Measurements from ENCODE around the gene KCNH4. TPM values are rescaled to one million over a fixed set of nuclear protein-coding genes. Genes with fewer than 3 reads are reported as not detected.

Gene KCNH4
- total RNA-seq, 2 experiments from 2014 or later = 0.05 to 0.08 TPM

DNA sequence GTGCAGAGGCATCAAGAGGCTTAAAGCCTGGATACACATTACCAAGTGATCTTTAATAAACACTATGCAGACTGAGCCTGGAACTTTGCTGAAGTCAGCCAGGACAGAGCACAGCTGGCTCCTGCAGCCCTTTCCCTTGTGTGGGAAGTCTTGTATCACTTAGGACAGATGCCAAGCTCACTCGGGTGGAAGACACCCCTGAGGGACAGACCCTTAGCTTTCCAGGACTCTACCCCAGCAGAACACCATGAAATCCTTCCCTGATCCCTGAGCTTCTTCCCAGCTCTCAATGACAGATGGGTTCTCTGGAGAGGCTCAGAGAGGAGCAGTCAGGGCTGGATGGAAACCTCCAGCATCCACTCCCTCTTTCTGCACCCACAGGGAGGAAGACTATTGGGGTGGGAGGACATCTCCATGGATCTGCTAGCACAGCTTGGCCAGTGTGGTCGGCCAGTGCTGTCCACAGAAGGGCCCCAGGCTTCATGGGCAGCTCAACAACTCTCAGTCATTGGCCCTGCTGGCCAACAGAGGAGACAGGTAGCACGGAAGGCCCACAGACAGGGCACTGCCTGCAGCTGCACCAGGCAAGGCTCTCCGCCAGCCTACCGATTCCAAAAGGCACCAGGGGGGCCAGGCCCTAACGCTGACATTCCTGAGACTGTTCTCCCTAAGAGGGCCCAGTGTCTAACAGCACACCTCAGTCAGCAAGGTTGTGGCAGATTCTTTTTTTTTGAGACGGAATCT, 42.0 kb downstream of the KCNH4 start:
- no peak for DNase-seq
- H3K4me1 Mint-ChIP-seq = peaks cover 28% of the 10 kb centered on the region
- ChIA-PET CTCF (no interaction called here), POLR2A (interaction anchor here (0.8 to 1.6 kb wide), 3 partner anchors 9 to 31 kb away, joined by 3 to 5 read pairs (median 4); no protein-coding TSS in a partner anchor)
- no peak overlapping the region for H3K4me3 Mint-ChIP-seq
- H3K9me3 Mint-ChIP-seq = no peaks in the 10 kb centered on the region
- no peak overlapping the region for H3K27ac Mint-ChIP-seq
- peaks cover 35% of the 10 kb centered on the region for H3K36me3 Mint-ChIP-seq (ENCODE audit: low read depth)
- no peaks in the 10 kb centered on the region for H3K27me3 Mint-ChIP-seq

DNA sequence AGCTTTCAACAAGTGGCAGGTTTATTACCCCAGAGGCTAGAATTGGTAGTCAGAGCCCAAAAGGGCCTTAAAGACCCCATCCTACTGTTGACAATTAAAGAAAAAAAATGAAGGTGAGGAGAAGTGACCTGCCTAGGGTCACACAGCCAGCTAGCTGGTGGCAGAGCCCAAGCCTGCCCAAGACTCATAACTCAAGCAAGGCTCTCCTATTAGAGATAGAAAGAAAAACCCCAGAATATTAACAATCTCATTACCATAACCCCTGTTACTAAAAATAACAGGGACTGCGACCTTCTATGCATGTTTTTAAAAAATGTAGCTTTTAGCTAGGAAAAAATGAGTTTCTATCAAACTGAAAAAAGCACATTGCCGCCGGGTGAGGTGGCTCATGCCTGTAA, 44.3 kb downstream of the KCNH4 start:
- Mint-ChIP-seq H3K36me3 (ENCODE audit: low read depth) (peaks cover 33% of the 10 kb centered on the region), H3K27me3 (no peaks in the 10 kb centered on the region), H3K27ac (no peak overlapping the region), H3K9me3 (no peaks in the 10 kb centered on the region), H3K4me1 (peaks cover 46% of the 10 kb centered on the region), H3K4me3 (no peak overlapping the region)
- CTCF ChIA-PET = interaction anchor here (1.0 to 1.1 kb wide), 2 partner anchors 45 to 48 kb away, joined by 3 read pairs; no protein-coding TSS in a partner anchor
- POLR2A ChIA-PET = interaction anchor here (1.2 to 4.4 kb wide), 4 partner anchors 14 to 24 kb away, joined by 3 to 15 read pairs (median 8); partner anchors contain the start of gene DHX58
- DNase-seq = no peak

DNA sequence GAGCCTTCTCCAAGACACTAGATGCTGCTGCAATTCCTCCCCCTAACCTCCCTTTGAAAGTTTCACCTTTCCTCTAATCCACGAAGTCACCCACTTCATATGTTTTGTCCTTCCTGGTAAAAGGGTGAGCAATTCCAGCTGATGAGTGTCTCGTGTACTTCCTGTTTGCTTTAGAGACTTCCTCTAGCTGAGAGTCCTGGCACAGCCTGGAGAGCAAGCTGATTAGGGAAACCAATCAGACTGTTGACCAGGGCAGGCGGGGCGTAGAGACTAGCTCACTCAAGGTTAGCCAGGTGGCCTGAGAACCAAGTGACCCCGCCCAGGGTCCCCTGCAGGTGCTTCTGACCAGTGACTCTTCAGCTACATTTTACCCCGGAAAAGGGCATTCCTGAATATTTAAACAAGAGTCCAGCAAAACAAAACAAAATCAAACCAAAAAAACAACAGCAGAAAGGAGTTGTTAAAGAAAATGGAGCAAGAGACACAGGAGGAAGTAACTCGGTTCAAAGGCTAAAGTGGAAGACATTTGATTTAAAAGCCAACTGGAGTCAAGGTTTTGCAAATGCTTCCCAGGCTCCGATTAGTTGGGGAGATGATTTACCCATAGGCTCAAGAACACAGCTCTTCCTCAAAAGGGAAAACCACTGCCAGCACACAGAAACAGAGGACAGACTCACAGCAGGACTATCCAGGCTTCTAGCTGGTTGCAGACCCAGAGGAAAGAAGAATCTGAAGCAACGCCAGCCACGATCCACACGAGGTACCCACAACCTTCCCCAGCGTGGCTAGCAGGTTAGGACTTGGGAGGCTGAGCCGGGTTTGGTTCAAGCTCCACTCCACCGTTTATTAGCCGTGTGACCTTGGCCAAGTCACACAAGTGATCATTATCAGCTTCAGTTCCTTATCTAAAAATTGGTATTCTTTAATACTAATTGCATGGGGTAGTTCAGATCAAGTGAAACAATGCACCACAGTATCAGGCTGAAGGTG, 45.0 kb downstream of the KCNH4 start:
- peak overlapping the region; percentile 31 for H3K27ac Mint-ChIP-seq
- peaks cover 52% of the 10 kb centered on the region for H3K4me1 Mint-ChIP-seq
- ChIA-PET CTCF (interaction anchor here (0.7 to 1.0 kb wide), 2 partner anchors 18 to 48 kb away, joined by 3 read pairs; no protein-coding TSS in a partner anchor), POLR2A (interaction anchor here (1.0 to 4.4 kb wide), 6 partner anchors 8 to 23 kb away, joined by 3 to 15 read pairs (median 5); partner anchors contain the start of gene DHX58)
- no peak overlapping the region for H3K4me3 Mint-ChIP-seq
- no peaks in the 10 kb centered on the region for H3K9me3 Mint-ChIP-seq
- H3K36me3 Mint-ChIP-seq (ENCODE audit: low read depth) = peaks cover 32% of the 10 kb centered on the region
- no peak for DNase-seq
- no peaks in the 10 kb centered on the region for H3K27me3 Mint-ChIP-seq

DNA sequence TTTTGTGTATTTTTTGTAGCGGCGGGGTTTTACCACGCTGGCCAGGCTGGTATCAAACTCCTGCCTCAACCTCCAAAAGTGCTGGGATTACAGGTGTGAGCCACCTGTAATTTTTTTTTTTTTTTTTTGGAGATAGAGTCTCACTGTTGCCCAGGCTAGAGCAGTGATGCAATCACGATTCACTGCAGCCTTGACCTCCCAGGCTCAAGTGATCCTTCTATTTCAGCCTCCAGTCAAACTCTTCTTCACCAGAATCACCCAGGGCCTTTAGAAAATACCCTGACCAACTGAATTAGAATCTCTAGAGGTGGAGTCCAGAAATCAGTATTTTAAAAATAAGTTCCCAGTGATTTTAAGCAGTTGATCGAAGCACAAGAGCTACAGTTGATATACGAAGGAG, 45.8 kb downstream of the KCNH4 start:
- no peaks in the 10 kb centered on the region for H3K9me3 Mint-ChIP-seq
- ChIA-PET CTCF (no interaction called here), POLR2A (interaction anchor here (1.0 to 4.4 kb wide), 5 partner anchors 9 to 22 kb away, joined by 3 to 15 read pairs (median 7); partner anchors contain the start of gene DHX58)
- H3K36me3 Mint-ChIP-seq (ENCODE audit: low read depth) = peaks cover 37% of the 10 kb centered on the region
- no peak overlapping the region for H3K4me3 Mint-ChIP-seq
- peaks cover 55% of the 10 kb centered on the region for H3K4me1 Mint-ChIP-seq
- DNase-seq = no peak
- no peak overlapping the region for H3K27ac Mint-ChIP-seq
- H3K27me3 Mint-ChIP-seq = no peaks in the 10 kb centered on the region

DNA sequence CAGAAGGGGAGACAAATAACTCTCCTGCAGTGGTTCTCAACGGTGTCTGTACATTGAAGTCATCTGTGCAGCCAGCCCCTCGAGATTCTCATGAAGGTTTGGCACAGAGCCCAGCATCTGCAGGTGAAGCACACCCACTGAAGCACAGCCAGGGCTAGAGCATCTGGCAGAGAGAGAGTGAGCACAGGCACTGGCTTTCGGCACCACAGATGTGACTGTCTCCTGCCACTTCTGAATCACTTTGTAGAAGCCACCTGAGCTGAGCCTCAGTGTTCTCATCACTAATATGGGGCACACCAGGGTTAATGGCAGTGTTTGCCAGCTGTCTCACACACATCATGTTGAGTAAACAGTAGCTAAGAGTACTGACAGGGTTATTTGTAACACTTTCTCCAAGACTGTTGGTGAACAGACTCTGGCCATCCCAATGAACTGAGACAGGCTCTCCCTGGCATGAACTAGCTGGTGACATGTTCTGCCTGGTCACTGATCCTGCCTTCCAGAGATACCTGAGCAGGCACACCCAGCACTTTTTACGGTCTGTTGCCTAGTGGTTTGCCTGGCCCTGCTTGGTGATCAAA, 47.4 kb downstream of the KCNH4 start:
- POLR2A ChIA-PET = interaction anchor here (1.0 to 4.4 kb wide), 8 partner anchors 13 to 269 kb away, joined by 3 to 15 read pairs (median 4); partner anchors contain the start of genes DHX58, DNAJC7, KAT2A and KLHL11
- no peak overlapping the region for H3K4me3 Mint-ChIP-seq
- no peak for DNase-seq
- no peaks in the 10 kb centered on the region for H3K27me3 Mint-ChIP-seq
- peak overlapping the region; percentile 69 for H3K27ac Mint-ChIP-seq
- H3K36me3 Mint-ChIP-seq (ENCODE audit: low read depth) = peaks cover 51% of the 10 kb centered on the region
- peaks cover 58% of the 10 kb centered on the region for H3K4me1 Mint-ChIP-seq
- H3K9me3 Mint-ChIP-seq = no peaks in the 10 kb centered on the region
- CTCF ChIA-PET = interaction anchor here (0.9 to 1.7 kb wide), 3 partner anchors 13 to 113 kb away, joined by 3 to 5 read pairs (median 4); partner anchors contain the start of gene NKIRAS2

DNA sequence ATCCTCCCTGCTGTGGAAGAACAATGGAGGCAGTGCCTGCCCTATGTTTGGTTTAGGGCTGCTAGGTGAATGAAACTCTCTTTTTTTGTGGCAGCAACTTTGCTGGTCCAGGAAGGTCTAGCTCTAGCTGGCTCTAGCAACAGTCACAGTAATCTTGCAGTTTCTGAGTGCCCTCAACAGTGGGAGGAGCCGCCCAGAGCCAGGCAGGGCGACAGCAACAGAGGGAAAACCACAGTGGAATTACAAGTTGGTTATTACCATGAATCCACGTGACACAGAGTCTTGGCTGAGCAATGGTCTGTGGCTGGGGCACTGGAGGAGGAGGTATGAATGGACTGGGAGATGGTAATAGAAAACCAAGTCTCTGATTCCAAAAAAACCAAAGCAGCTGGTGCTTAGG, 48.0 kb downstream of the KCNH4 start:
- no peak overlapping the region for H3K4me3 Mint-ChIP-seq
- no peaks in the 10 kb centered on the region for H3K27me3 Mint-ChIP-seq
- CTCF ChIA-PET = interaction anchor here (0.9 to 1.7 kb wide), 3 partner anchors 13 to 113 kb away, joined by 3 to 5 read pairs (median 4); partner anchors contain the start of gene NKIRAS2
- H3K9me3 Mint-ChIP-seq = no peaks in the 10 kb centered on the region
- peaks cover 57% of the 10 kb centered on the region for H3K36me3 Mint-ChIP-seq (ENCODE audit: low read depth)
- peak overlapping the region; percentile 69 for H3K27ac Mint-ChIP-seq
- DNase-seq = peak; percentile 39
- peaks cover 58% of the 10 kb centered on the region for H3K4me1 Mint-ChIP-seq
- POLR2A ChIA-PET = interaction anchor here (1.0 to 4.4 kb wide), 7 partner anchors 12 to 268 kb away, joined by 3 to 15 read pairs (median 5); partner anchors contain the start of genes DHX58, KAT2A and KLHL11

DNA sequence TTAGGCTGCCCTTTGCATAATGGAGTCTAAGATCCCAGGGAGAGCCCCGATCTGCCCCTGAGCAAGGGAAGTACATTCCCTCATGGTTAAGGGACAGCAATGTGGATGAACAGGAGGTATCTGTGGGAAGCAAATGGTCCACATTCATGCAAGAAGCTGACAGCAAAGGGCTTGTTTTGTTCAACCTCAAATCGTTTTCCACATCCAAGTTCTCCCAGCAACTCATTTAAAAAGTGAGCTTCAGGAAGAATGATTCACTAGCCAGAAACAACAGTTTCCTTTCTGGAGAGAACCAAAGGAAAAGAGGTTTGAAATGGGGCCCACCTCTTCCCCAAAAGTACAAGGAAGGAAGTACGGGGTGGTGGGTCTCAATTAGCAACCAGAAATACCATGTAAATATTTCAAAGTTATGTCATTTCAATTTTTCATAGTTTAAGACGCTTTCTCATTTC, 48.9 kb downstream of the KCNH4 start:
- Mint-ChIP-seq H3K27ac (peak overlapping the region; percentile 44), H3K4me3 (no peak overlapping the region), H3K36me3 (ENCODE audit: low read depth) (peaks cover 66% of the 10 kb centered on the region), H3K4me1 (peaks cover 58% of the 10 kb centered on the region), H3K9me3 (no peaks in the 10 kb centered on the region), H3K27me3 (no peaks in the 10 kb centered on the region)
- no peak for DNase-seq
- ChIA-PET CTCF (interaction anchor here (0.8 to 1.1 kb wide), 3 partner anchors 50 to 90 kb away, joined by 3 read pairs; no protein-coding TSS in a partner anchor), POLR2A (interaction anchor here (1.2 to 3.3 kb wide), 3 partner anchors 11 to 20 kb away, joined by 3 to 10 read pairs (median 6); partner anchors contain the start of genes DHX58 and KAT2A)

DNA sequence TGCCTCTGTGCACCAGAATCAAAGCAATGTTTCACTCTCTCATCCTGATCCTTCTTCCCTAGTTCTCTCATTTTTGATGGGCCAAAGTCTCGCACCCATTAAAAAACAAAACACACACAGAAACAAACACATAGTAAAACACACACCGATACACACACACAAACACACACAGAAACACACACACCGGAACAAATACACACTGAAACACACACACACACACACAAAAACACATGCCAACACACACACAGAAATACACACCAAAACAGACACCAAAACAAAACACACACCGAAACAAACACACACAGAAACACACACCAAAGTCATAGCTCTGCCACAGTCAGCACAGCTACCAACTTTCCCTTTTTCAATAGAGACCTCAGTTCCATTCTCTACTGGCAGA, 49.7 kb downstream of the KCNH4 start:
- peaks cover 53% of the 10 kb centered on the region for H3K4me1 Mint-ChIP-seq
- DNase-seq = no peak
- H3K36me3 Mint-ChIP-seq (ENCODE audit: low read depth) = peaks cover 66% of the 10 kb centered on the region
- ChIA-PET POLR2A (interaction anchor here (1.8 kb wide), 1 partner anchor 11 kb away, joined by 9 read pairs; no protein-coding TSS in a partner anchor), CTCF (interaction anchor here (1.1 kb wide), 1 partner anchor 63 kb away, joined by 3 read pairs; no protein-coding TSS in a partner anchor)
- H3K4me3 Mint-ChIP-seq = no peak overlapping the region
- H3K9me3 Mint-ChIP-seq = no peaks in the 10 kb centered on the region
- no peaks in the 10 kb centered on the region for H3K27me3 Mint-ChIP-seq
- peak overlapping the region; percentile 44 for H3K27ac Mint-ChIP-seq

DNA sequence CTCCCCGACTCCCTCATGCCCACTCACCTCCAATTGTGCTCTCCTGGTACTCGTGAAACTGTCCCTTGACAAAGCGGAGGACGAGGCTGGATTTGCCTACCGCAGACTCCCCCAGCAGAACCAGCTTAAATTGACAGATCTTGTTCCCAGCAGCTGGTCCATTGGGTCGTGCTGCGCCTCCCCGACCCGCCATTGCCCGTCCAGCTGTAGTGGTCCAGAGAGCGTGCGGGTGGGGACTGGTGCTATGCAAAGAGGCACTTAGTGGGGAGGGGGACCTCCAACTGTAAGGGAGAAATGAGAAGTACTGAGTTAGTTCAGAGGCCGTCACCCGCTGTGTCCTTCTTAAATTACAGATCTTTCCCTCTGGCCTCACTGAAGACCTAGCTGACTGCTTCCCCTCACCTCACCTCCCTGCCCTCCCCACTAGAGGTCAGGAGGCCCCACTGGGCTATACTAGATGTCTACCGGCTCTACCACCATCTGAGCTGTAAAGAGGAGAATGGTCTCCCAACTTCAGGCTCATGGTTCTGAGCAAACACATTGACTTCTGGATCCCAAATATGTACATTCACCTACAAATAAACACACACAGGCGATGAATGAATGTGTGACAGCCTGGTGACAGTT, 50.5 kb downstream of the KCNH4 start:
- H3K27me3 Mint-ChIP-seq = no peaks in the 10 kb centered on the region
- ChIA-PET CTCF (interaction anchor here (0.6 to 1.1 kb wide), 2 partner anchors 167 to 241 kb away, joined by 3 to 5 read pairs; no protein-coding TSS in a partner anchor), POLR2A (interaction anchor here (0.8 to 1.8 kb wide), 4 partner anchors 9 to 113 kb away, joined by 3 to 9 read pairs (median 6); partner anchors contain the start of genes DHX58 and DNAJC7)

DNA sequence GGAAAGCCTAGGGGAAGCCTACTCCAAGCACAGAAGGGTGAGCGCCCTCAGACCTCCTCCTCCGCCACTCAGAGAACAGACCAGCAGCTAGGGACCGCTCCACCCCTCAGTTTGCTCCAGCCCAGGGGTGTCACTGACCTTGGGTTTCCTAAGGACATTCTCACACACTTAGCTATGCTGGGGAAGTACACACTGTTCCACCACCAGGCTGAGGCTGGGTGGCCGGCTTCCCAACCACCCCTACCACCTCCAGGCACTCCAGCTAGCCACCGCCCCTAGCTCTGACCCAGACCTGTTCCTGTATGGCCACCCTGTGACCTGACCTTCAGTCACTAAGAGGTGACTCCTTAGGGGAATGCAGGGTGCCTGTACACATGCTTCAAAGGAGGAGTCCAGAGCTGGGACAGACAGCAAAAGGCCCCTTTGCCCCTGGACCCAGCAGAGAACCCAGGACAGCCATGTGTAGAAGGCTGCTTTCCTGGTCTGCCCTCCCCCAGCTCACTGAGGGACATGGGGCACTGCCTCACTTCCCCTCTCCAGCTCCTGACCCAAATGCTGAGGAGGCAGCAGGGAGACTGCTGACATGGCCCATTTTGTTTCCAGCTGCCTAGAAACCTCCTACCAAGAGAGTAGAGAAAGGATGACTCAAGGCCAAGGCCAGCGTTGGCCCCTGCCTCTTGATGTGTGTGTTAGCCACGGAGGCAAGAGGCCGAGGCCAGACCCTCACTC, 51.7 kb downstream of the KCNH4 start:
- POLR2A ChIA-PET = interaction anchor here (0.7 to 1.8 kb wide), 5 partner anchors 9 to 112 kb away, joined by 3 to 9 read pairs (median 5); partner anchors contain the start of genes DHX58 and DNAJC7
- Mint-ChIP-seq H3K36me3 (ENCODE audit: low read depth) (peaks cover 75% of the 10 kb centered on the region), H3K27me3 (no peaks in the 10 kb centered on the region), H3K4me1 (peaks cover 38% of the 10 kb centered on the region), H3K27ac (peak overlapping the region; percentile 10), H3K4me3 (no peak overlapping the region), H3K9me3 (no peaks in the 10 kb centered on the region)
- CTCF ChIA-PET = interaction anchor here (1.1 kb wide), 1 partner anchor 166 kb away, joined by 5 read pairs; no protein-coding TSS in a partner anchor
- DNase-seq = no peak

More for the DNA sequence above, 50.5 kb downstream of the KCNH4 start:
- Mint-ChIP-seq H3K36me3 (ENCODE audit: low read depth) (peaks cover 68% of the 10 kb centered on the region), H3K9me3 (no peaks in the 10 kb centered on the region), H3K4me3 (no peak overlapping the region), H3K27ac (peak overlapping the region; percentile 54), H3K4me1 (peaks cover 45% of the 10 kb centered on the region)
- no peak for DNase-seq

DNA sequence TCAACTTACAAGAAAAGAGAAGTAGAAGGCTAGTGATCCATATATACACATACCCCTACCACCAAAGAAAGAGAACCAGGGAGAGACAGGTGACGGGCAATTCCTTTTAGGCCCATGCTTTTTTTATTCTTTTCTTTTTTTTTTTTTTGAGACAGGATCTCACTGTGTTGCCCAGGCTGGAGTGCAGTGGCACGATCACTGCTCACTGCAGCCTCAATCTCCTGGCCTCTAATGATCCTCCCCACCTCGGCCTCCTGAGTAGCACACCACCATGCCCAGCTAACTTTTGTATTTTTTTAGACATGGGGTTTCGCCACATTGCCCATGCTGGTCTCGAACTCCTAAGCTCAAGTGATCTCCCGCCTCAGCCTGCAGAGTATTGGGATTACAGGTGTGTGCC, 53.5 kb downstream of the KCNH4 start:
- ChIA-PET POLR2A (interaction anchor here (1.2 kb wide), 1 partner anchor 15 kb away, joined by 7 read pairs; the partner anchor contains the start of gene DHX58), CTCF (no interaction called here)
- Mint-ChIP-seq H3K9me3 (no peaks in the 10 kb centered on the region), H3K27ac (no peak overlapping the region), H3K36me3 (ENCODE audit: low read depth) (peaks cover 68% of the 10 kb centered on the region), H3K4me3 (no peak overlapping the region), H3K4me1 (peaks cover 20% of the 10 kb centered on the region), H3K27me3 (no peaks in the 10 kb centered on the region)
- DNase-seq = no peak
